Erythroblast (primary cell): ENCODE measurements around the gene TOX2.

Experiments used
- GATA1 ChIP-seq: IDR thresholded peaks from 2 replicates; pipeline ENCODE4 v1.6.1; 2011; ENCODE audit warnings: low read depth, mild to moderate bottlenecking, control low read depth, low read length, moderate library complexity
- POLR2A ChIP-seq: IDR thresholded peaks from 2 replicates; pipeline ENCODE4 v1.6.1; 2011; ENCODE audit warnings: mild to moderate bottlenecking, low read length

DNA sequence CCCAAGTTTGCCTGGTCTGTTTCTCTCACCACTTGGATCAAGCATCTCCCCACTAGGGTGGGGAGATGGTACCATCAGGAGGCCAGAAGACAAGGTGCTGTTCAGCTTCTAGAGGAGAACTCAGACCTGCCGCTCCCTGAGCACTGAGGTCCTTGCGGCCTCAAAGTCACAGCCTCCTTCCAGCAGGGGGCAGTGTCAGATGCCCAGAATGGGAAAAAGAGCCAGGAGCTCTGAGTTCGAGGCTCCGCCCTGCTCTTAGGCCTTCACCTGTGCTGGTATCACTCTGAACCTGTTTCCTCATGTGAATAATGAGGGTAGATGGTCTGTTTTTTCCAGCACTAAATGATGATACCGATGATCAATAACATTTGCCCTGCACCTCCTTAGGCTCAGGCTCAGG, 68.7 kb downstream of the TOX2 start:
- TF ChIP-seq POLR2A (no peak), GATA1 (no peak)
